K562 (cell line): ENCODE measurements around the gene DHX58. TPM values are rescaled to one million over a fixed set of nuclear protein-coding genes. Genes with fewer than 3 reads are reported as not detected.

Source experiments
- ATAC-seq: fragments of 200-7000 bp; cut with Tn5 transposase; 3 replicates; pipeline ENCODE4 v1.9.1; 2020; ENCODE audit warnings: moderate library complexity
- BruUV-seq: library from RNA; stranded (reverse); fragments of 400-500 nt; replicated peaks from 2 replicates; lab custom pipeline; 2021; lab: Mats Ljungman, UMichigan
- CTCF ChIA-PET: fragments of 300-600 bp; formaldehyde crosslinking; extraction: SDS; loops from one replicate; lab custom pipeline; 2021; ENCODE audit warnings: low intra/inter-chr PET ratio; lab: Yijun Ruan, JAX
- POLR2A ChIA-PET: fragments of 300-600, 350-650 bp; sonication (Branson Sonifier 250); formaldehyde crosslinking; extraction: SDS; loops from one replicate; lab custom pipeline; 2021; ENCODE audit warnings: antibody characterized with exemption, inconsistent platforms; lab: Yijun Ruan, JAX
- DNase-seq, 4 experiments: peaks; one replicate each; pipeline versions ENCODE4 v3.0.0 to v3.0.0-alpha.2; 2011 to 2018; ENCODE audit warnings: low spot score in 3 of 4, mixed read lengths in 3 of 4; ENCODE audit errors: extremely low read depth in 1 of 4
- FAIRE-seq: peaks from 2 replicates; lab custom pipeline; 2011; peaks lifted over from hg19 to GRCh38; lab: Jason Lieb, UNC
- H2AFZ ChIP-seq: 2 replicates; pipeline ENCODE4 v1.6.0; 2011; ENCODE audit warnings: low read depth, low read length, control low read depth, inconsistent platforms
- H3K27ac ChIP-seq: fragments of 200-600 bp; 3 replicates; pipeline ENCODE4 v1.8.0; 2011; ENCODE audit warnings: low read depth, mild to moderate bottlenecking, control low read depth, inconsistent platforms, low read length, moderate library complexity, mixed read lengths; ENCODE audit errors: extremely low read depth
- H3K27me3 ChIP-seq, 2 experiments: fragments of 300-600 bp in 1 of 2; 2 replicates in 1 of 2; 3 replicates in 1 of 2; pipeline versions ENCODE4 v1.6.0 to v1.8.0; 2011; ENCODE audit warnings: inconsistent platforms in 2 of 2, low read length in 2 of 2, mild to moderate bottlenecking in 1 of 2, mixed read lengths in 1 of 2, moderate library complexity in 1 of 2; ENCODE audit not compliant: control insufficient read depth in 2 of 2, insufficient read depth in 2 of 2
- H3K36me3 ChIP-seq: fragments of 300-600 bp; 3 replicates; pipeline ENCODE4 v1.8.0; 2011; ENCODE audit warnings: mild to moderate bottlenecking, low read length, inconsistent platforms; ENCODE audit not compliant: control insufficient read depth, insufficient read depth
- H3K4me1 ChIP-seq, 2 experiments: fragments of 200-600 bp in 1 of 2; replicated peaks in 1 of 2; 2 replicates in 1 of 2; 3 replicates in 1 of 2; pipeline versions ENCODE4 v1.5.1 to v1.8.0; 2011; ENCODE audit warnings: inconsistent platforms in 2 of 2, low read length in 2 of 2, mild to moderate bottlenecking in 1 of 2, mixed read lengths in 1 of 2, moderate library complexity in 1 of 2; ENCODE audit not compliant: control insufficient read depth in 2 of 2, insufficient read depth in 2 of 2
- H3K4me2 ChIP-seq: 2 replicates; pipeline ENCODE4 v1.6.1; 2011; ENCODE audit warnings: low read length, control low read depth, inconsistent platforms, mixed read lengths; ENCODE audit not compliant: insufficient read depth
- H3K4me3 ChIP-seq: fragments of 200-600 bp; sonication (generic), shearing (Covaris generic); 2 replicates; pipeline ENCODE4 v1.5.1; 2016; ENCODE audit warnings: control low read depth, inconsistent platforms
- H3K79me2 ChIP-seq: fragments of 200-600 bp; 3 replicates; pipeline ENCODE4 v1.8.0; 2011; ENCODE audit warnings: low read length, inconsistent platforms; ENCODE audit not compliant: control insufficient read depth, insufficient read depth
- H3K9ac ChIP-seq, 2 experiments: 2 replicates each; pipeline versions ENCODE4 v1.6.0 to v1.6.1; 2011; ENCODE audit warnings: low read depth in 2 of 2, low read length in 2 of 2, control low read depth in 1 of 2, inconsistent platforms in 1 of 2, mild to moderate bottlenecking in 1 of 2, mixed read lengths in 1 of 2; ENCODE audit not compliant: insufficient read depth in 1 of 2
- H3K9me1 ChIP-seq: one replicate; pipeline ENCODE4 v1.6.0; 2011; ENCODE audit warnings: inconsistent platforms, mild to moderate bottlenecking, low read length, moderate library complexity; ENCODE audit not compliant: control insufficient read depth, insufficient read depth
- H3K9me3 ChIP-seq: replicated peaks from 2 replicates; pipeline ENCODE4 v1.5.1; 2011; ENCODE audit warnings: low read depth, low read length, inconsistent platforms; ENCODE audit not compliant: control insufficient read depth, insufficient read depth
- H4K20me1 ChIP-seq: replicated peaks from 2 replicates; pipeline ENCODE4 v1.6.1; 2011; ENCODE audit warnings: low read length, inconsistent platforms, mixed read lengths; ENCODE audit not compliant: control insufficient read depth, insufficient read depth
- CBX1 ChIP-seq: sonication (generic); IDR thresholded peaks from 2 replicates; pipeline ENCODE4 v1.6.1; 2016; ENCODE audit warnings: antibody characterized with exemption, low read depth, mild to moderate bottlenecking
- GTF3C2 ChIP-seq: IDR thresholded peaks from 3 replicates; pipeline ENCODE4 v1.6.1; 2011; ENCODE audit warnings: borderline replicate concordance, mild to moderate bottlenecking, moderate library complexity; ENCODE audit not compliant: insufficient read length; ENCODE audit errors: extremely low read depth
- HEY1 ChIP-seq: fragments of 250-450 bp; sonication (Bioruptor Pico); IDR thresholded peaks from 2 replicates; pipeline ENCODE4 v1.5.0; 2020; ENCODE audit warnings: mild to moderate bottlenecking, moderate library complexity, borderline replicate concordance
- HNRNPL ChIP-seq: fragments of 200-400 bp; formaldehyde crosslinking; IDR thresholded peaks from 2 replicates; pipeline ENCODE4 v1.6.1; 2017; ENCODE audit warnings: low read depth, mild to moderate bottlenecking, low read length
- MAX ChIP-seq: sonication (generic); formaldehyde crosslinking; IDR thresholded peaks from 2 replicates; pipeline ENCODE4 v1.9.0; 2022; ENCODE audit warnings: mild to moderate bottlenecking, missing genetic modification reagents
- MTA2 ChIP-seq: fragments of 450-650 bp; IDR thresholded peaks from 2 replicates; pipeline ENCODE4 v1.6.1; 2016; ENCODE audit warnings: low read depth
- MYC ChIP-seq, 2 experiments: fragments of 250-450 bp in 1 of 2; sonication (Bioruptor Pico) in 1 of 2; IDR thresholded peaks; 2 replicates each; pipeline versions ENCODE4 v1.5.1 to v1.6.1; 2012 to 2021; ENCODE audit warnings: low read depth in 2 of 2, borderline replicate concordance in 1 of 2, improper control_type of control experiment in 1 of 2, low read length in 1 of 2, mild to moderate bottlenecking in 1 of 2, moderate library complexity in 1 of 2
- WGBS: fragments of 100-300 bp; shearing (Covaris generic); methylation state at CpG from one replicate; pipeline ENCODE4 v1.1.6; 2016; ENCODE audit warnings: low coverage, mixed read lengths; ENCODE audit not compliant: insufficient coverage; ENCODE audit errors: missing lambda C conversion rate; 5-methylcytosine and 5-hydroxymethylcytosine counted together
- in situ Hi-C: fragments of 300-500 bp; cut with MboI; formaldehyde crosslinking; loops from 4 replicates; pipeline ENCODE4 v1.15.0; 2018; ENCODE audit warnings: inconsistent platforms, mixed read lengths
- intact Hi-C: fragments of 100-400 bp; cut with micrococcal nuclease; formaldehyde crosslinking; loops from 2 replicates; pipeline ENCODE4 v1.14.2; 2022
- polyA plus RNA-seq, 8 experiments: library from polyadenylated mRNA; depleted of rRNA in 4 of 8; stranded (reverse) in 5 of 8; unstranded in 3 of 8; fragments of >200 nt; fragmentation: Nextera tagmentation in 2 of 8; fragmentation: Illumina TruSeq in 1 of 8; extraction: Ambion mirVana in 2 of 8; extraction: Trizol in 1 of 8; gene quantifications; 2 replicates each; pipeline versions ENCODE4 v1.2.1 to v1.2.3, GENCODE V29; 2011 to 2014; ENCODE audit warnings: inconsistent platforms in 1 of 8, missing spikeins in 1 of 8
- total RNA-seq, 7 experiments: library from RNA; depleted of rRNA in 6 of 7; stranded (reverse); fragments of >200 nt in 6 of 7; fragmentation: Illumina TruSeq in 2 of 7; extraction: Trizol in 2 of 7; gene quantifications; 2 replicates each; pipeline versions ENCODE4 v1.2.1 to v1.2.3, GENCODE V29; 2011 to 2021; ENCODE audit warnings: low replicate concordance in 1 of 7

Gene DHX58
- total and polyA plus RNA-seq, 9 of the 15 experiments (the other 6 are each of a cell fraction or from before 2014, with no cell fraction given) = 0.15 to 3.0 (median 1.4) TPM

GRCh38 chr17:42141382-42141781, 28.9 kb upstream of the DHX58 start:
- peaks cover 71% of the 10 kb centered on the region; the same call in 2 of the 3 replicates for H3K36me3 ChIP-seq
- TF ChIP-seq HNRNPL = no peak
- TF ChIP-seq CBX1 = no peak
- TF ChIP-seq MAX (CRISPR knock-in tag) = no peak
- no peak for TF ChIP-seq MTA2
- TF ChIP-seq MYC (IDR thresholded peaks at IDR 0.05; ENCODE audit: low read depth, low read length) = no peak
- no peak for TF ChIP-seq MYC (CRISPR knock-in tag; IDR thresholded peaks at IDR 0.05; ENCODE audit: borderline replicate concordance, low read depth)
- no peak for TF ChIP-seq GTF3C2
- no peak for TF ChIP-seq HEY1 (CRISPR knock-in tag)
- TF ChIP-seq, all 486 proteins: peak for 0
- no peaks in the 10 kb centered on the region for H3K27me3 ChIP-seq
- CTCF ChIA-PET = no interaction called here
- FAIRE-seq (no peak), DNase-seq (no peak), ATAC-seq (no peak)
- no peak overlapping the region for H3K9ac ChIP-seq
- 0 out of 5 replicates have a peak, but pooled peaks cover 0 to 4% of the 10 kb centered on the region in 2 experiments for H3K4me1 ChIP-seq
- no peaks in the 10 kb centered on the region for H3K9me1 ChIP-seq
- H3K79me2 ChIP-seq = peaks cover 71% of the 10 kb centered on the region
- no TSS peak for BruUV-seq
- no peaks in the 10 kb centered on the region for H3K9me3 ChIP-seq
- POLR2A ChIA-PET = no interaction called here
- no peak overlapping the region for H2AFZ ChIP-seq
- H3K27ac ChIP-seq = no peak overlapping the region
- intact Hi-C loops (no loop called here), in situ Hi-C loops (no loop called here)
- peaks cover 14% of the 10 kb centered on the region; the same call in 1 of the 2 replicates for H4K20me1 ChIP-seq
- 88% methylated on average over 8 of the region's 8 CpGs for WGBS
- no peak overlapping the region for H3K4me2 ChIP-seq
- no peak overlapping the region for H3K4me3 ChIP-seq
